H1 (cell line): ENCODE data around the gene DNAJB1. TPM values are rescaled to one million over a fixed set of nuclear protein-coding genes. Genes with fewer than 3 reads are reported as not detected.

ENCODE experiments used
- CHD7 ChIP-seq: fragments of 300-600 bp; sonication (generic); IDR thresholded peaks from 2 replicates; pipeline ENCODE4 v1.7.1; 2012; ENCODE audit warnings: low read length, moderate library complexity, mild to moderate bottlenecking, inconsistent platforms; ENCODE audit not compliant: insufficient replicate concordance
- polyA plus RNA-seq, 7 experiments: library from polyadenylated mRNA; depleted of rRNA in 3 of 7; stranded (reverse) in 5 of 7; unstranded in 2 of 7; fragments of >200 nt in 5 of 7; fragments of 200-250 nt in 2 of 7; gene quantifications; 1 replicate in 5 of 7; 2 replicates in 1 of 7; 4 replicates in 1 of 7; pipeline versions ENCODE4 v1.2.1 to v1.2.3, GENCODE V29; 2011 to 2013; ENCODE audit warnings: missing spikeins in 2 of 7, mixed read lengths in 2 of 7
- total RNA-seq: library from RNA; stranded (reverse); fragmentation: NEBNext Ultra II Directional; extraction: Animal tissue kit (Norgen Biotek cat#: 25700); gene quantifications from 2 replicates; pipeline ENCODE4 v1.2.1, GENCODE V29; 2021

The DNAJB1 gene
- total and polyA plus RNA-seq, 2 of the 8 experiments (the other 6 are each of a cell fraction or from before 2014, with no cell fraction given), result 62.9 to 64.3 TPM

DNA sequence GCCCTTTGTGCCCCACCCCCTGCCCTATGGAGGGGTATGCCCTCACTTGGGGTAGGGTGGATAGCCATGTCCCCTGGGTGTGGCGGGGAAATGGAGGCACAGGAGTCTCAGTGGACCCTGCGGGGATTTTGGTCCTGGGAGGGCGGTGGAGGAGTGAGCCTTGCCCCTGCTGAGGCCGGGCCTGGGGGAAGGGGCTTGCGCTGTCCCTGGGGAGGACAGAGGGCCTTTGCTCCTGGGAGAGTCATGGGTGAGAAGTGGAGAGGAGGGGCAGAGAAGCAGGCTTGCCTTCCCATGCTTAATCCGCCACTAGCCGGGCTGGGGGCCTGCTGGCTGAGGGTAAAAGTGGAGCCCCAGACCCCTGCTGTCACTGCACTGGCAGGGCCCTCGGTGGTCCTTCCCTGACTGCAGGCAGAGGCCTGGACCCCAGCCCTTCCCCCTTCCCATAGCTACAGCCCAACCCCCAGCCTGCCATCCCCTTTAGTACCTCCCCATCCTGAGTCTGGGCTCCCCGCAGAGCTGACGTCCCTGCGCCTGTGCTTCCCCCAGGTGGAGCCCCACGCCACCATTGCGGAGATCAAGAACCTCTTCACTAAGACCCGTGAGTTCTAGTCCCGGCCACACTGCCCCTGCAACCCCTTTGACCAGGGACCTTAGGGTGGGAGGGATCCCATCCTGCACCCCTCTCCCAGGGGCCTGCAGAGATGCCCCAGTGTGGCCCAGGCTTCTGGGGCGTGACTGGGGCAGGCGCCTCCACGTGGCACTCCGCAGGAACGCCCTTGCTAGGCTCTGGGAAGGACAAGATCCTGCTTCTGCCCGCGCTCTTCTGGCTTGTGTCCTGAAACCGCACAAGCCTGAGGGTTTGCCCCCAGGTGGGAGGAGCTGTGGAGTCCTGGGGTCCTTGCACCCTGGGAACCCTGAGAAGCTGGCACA lies 44.7 kb upstream of the DNAJB1 start (continued):
- no peak for TF ChIP-seq CHD7
